Peyer's patch (tissue), 4 donors: ENCODE results near the gene CBLN2.

ENCODE experiments used
- CTCF ChIP-seq, 6 experiments: fragments of 450-650 bp in 4 of 6; fragments of 200-600 bp in 2 of 6; sonication (generic) in 1 of 6; IDR thresholded peaks; one replicate each; pipeline ENCODE4 v1.5.1; 2017 to 2019; ENCODE audit warnings: antibody characterized with exemption in 6 of 6, mild to moderate bottlenecking in 3 of 6, moderate library complexity in 1 of 6
- POLR2A ChIP-seq, 2 donors: fragments of 450-650 bp; IDR thresholded peaks; one replicate each; pipeline ENCODE4 v1.5.1; 2017; ENCODE audit warnings: antibody characterized with exemption in 2 of 2, mild to moderate bottlenecking in 2 of 2, moderate library complexity in 2 of 2

- no peak for TF ChIP-seq CTCF (IDR thresholded peaks at IDR 0.05)
- TF ChIP-seq POLR2A (IDR thresholded peaks at IDR 0.05), result no peak
Measured at GRCh38 chr18:72581976-72582375, 37.8 kb upstream of the CBLN2 start.
